ENCODE data around the gene ZBTB49.

DNA sequence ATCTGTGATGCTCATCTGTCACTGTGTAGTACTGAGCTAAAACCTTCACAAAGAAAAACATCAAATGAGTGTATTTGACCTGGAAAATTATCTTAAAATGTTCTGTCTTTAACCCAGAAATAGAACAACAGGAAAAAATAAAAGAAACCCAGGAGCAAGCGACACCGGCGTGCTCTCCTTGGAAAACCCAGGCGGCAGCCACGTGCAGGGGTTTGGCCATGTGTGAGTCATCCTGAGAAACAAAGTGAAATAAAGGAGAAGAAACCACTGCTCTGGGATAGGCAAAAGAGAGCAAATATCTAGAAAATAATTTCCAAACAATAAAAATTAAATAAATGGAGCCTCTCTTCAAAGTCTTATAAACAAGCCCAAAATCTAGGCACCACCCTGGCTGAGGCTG, 22.1 kb upstream of the ZBTB49 start:
- TF ChIP-seq, protein P1, sequence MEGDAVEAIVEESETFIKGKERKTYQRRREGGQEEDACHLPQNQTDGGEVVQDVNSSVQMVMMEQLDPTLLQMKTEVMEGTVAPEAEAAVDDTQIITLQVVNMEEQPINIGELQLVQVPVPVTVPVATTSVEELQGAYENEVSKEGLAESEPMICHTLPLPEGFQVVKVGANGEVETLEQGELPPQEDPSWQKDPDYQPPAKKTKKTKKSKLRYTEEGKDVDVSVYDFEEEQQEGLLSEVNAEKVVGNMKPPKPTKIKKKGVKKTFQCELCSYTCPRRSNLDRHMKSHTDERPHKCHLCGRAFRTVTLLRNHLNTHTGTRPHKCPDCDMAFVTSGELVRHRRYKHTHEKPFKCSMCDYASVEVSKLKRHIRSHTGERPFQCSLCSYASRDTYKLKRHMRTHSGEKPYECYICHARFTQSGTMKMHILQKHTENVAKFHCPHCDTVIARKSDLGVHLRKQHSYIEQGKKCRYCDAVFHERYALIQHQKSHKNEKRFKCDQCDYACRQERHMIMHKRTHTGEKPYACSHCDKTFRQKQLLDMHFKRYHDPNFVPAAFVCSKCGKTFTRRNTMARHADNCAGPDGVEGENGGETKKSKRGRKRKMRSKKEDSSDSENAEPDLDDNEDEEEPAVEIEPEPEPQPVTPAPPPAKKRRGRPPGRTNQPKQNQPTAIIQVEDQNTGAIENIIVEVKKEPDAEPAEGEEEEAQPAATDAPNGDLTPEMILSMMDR (IDR thresholded peaks at IDR 0.05), result no peak
- TF ChIP-seq POLR2A (IDR thresholded peaks at IDR 0.05; ENCODE audit: low read depth), result no peak
- no peak for TF ChIP-seq POLR2AphosphoS5 (IDR thresholded peaks at IDR 0.05)
